GM18951 (cell line): ENCODE data around the gene C1QTNF9B.

Source experiments
- POLR2A ChIP-seq: IDR thresholded peaks from 4 replicates; pipeline ENCODE4 v1.6.1; 2011; ENCODE audit warnings: mild to moderate bottlenecking; ENCODE audit not compliant: insufficient read length, insufficient read depth; ENCODE audit errors: extremely low read depth
- in situ Hi-C: fragments of 300-500 bp; cut with MboI; formaldehyde crosslinking; loops from one replicate; pipeline ENCODE4 v1.12.0; 2022; ENCODE audit warnings: low sequenced_read_pairs, mixed read lengths, inconsistent platforms; ENCODE audit not compliant: unreplicated experiment

Gene C1QTNF9B

DNA sequence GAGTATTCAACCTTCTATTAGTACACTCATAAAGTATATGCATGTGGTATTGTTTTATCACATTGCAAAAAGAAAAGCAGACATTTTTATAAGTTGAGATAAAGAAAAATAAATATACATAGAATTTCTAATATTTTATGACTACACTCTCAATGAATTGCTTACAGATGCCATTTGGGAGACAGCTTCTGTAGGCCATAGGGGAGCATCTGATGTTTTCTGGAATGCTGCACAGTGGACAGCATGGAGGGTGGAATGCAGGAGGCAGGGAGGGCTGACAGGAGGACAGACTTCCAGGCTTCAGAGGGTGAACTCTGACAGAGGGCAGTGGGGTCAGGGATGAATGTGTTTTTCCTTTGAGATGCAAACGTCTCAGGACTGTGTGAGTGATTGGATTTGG is 53.9 kb downstream of the C1QTNF9B start:
- no peak for TF ChIP-seq POLR2A
- in situ Hi-C loops = no loop called here

DNA sequence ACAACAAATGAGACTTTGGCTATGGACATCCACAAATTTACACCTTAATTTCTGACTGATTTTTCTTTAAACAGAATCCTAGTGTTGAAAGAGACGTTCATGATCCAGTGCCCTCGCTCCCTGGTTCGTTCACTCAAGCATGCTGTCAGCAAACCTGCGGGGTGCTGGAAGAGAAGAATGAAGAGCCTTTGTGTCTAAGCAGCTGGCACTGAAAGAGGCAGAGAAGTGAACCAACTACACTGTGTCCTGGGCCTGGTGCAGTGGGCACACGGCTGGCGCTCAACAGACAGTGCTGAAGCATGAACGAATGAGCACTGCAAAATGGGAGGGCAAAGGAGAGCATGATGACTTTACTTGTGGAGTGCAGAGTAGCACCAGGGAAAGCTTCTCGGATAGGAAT is 54.9 kb downstream of the C1QTNF9B start:
- in situ Hi-C loops = no loop called here

More for the DNA sequence above, 54.9 kb downstream of the C1QTNF9B start:
- TF ChIP-seq POLR2A = no peak
